ACC112 (cell line): ENCODE measurements around the gene MT1M.
"Not testable (repeated sequence)": the region's sequence is repeated elsewhere in the genome, so short reads cannot be mapped to it uniquely, and the experiment has no call there.

Experiments
- H2AFZ ChIP-seq: fragments of 200-600 bp; sonication (generic); one replicate; pipeline ENCODE4 v1.6.0; 2017; ENCODE audit warnings: antibody characterized with exemption, low read length; ENCODE audit not compliant: unreplicated experiment
- H3K27ac ChIP-seq: fragments of 200-600 bp; sonication (generic); 2 replicates; pipeline ENCODE4 v1.5.1; 2014; ENCODE audit warnings: low read depth, mild to moderate bottlenecking, antibody characterized with exemption, low read length, moderate library complexity
- H3K27me3 ChIP-seq: fragments of 200-600 bp; sonication (generic); 2 replicates; pipeline ENCODE4 v1.6.1; 2014; ENCODE audit warnings: mild to moderate bottlenecking, antibody characterized with exemption, low read length, moderate library complexity, mixed read lengths; ENCODE audit not compliant: insufficient read depth
- H3K36me3 ChIP-seq: fragments of 200-600 bp; sonication (generic); 2 replicates; pipeline ENCODE4 v1.6.1; 2016; ENCODE audit warnings: mild to moderate bottlenecking, antibody characterized with exemption, low read length, moderate library complexity, mixed read lengths; ENCODE audit not compliant: insufficient read depth
- H3K4me1 ChIP-seq: fragments of 200-600 bp; sonication (generic); one replicate; pipeline ENCODE4 v1.6.1; 2016; ENCODE audit warnings: low read length, mixed read lengths; ENCODE audit not compliant: insufficient read depth, unreplicated experiment, control insufficient read depth
- H3K4me3 ChIP-seq: fragments of 200-600 bp; sonication (generic); 2 replicates; pipeline ENCODE4 v1.5.1; 2014; ENCODE audit warnings: mild to moderate bottlenecking, low read depth, low read length
- H3K79me2 ChIP-seq: fragments of 200-600 bp; sonication (generic); one replicate; pipeline ENCODE4 v1.6.0; 2016; ENCODE audit warnings: low read length; ENCODE audit not compliant: control insufficient read depth, unreplicated experiment, insufficient read depth

The MT1M gene

DNA sequence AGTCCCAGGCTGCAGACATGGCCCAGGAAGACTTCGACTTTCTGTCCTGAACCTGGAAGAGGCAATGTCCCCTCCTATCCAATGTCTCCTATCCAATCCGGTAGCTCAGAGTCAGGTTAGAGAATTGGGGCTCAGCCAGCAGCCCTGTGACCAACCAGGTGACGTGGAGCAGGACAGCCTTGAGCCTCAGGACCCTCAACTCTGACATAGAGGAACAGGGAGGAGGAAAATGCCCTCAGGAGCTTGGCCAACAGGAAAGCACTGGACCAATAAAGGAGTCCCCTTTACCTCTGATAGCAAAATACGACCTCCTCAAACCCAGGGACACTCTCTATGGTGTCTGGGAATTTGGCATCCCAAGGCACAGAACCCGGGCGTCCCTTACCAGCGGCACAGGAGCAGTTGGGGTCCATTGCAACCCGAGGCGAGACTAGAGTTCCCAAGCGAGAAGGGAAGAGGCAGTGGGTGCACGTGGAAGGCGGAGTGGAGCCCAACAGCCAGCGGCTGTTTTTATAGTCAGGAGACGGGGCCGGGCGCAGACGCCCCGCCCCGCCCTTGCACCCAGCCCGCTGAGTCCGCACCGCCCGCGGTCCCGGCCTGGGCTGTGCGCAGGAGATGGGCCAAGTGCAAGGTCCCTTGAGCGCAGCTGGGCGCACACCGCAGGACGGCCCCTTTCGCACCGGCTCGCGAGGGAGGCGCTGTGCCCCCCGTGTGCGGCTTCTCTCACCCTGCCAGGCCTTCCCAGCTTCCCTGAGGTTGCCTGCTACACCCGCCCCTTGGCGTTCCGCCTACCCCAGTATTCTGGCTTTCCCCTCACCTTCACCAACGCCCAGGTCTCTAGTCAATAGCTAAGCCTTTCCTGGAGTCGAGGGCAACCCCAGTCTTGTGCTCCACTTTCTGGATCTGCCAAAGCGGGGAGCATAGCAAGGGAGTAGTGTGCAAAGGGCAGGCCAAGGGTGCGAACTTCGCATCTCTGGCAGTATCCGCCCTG is 35.4 kb downstream of the MT1M start, which contains the start of gene MT1G:
Gene MT1G (minus strand): TSS at position 485 of the 991 bp plus-strand sequence. CDS start 72 bp downstream, at position 413.
- Histone ChIP-seq H3K79me2 (no peaks in the 10 kb centered on the region), H2AFZ (no peak within 1 kb of the TSS), H3K27ac (no peak within 1 kb of the TSS), H3K36me3 (no peaks in the 10 kb centered on the region), H3K4me3 (no peak within 1 kb of the TSS), H3K27me3 (peaks cover 72% of the 10 kb centered on the region), H3K4me1 (peaks cover 1% of the 10 kb centered on the region)

DNA sequence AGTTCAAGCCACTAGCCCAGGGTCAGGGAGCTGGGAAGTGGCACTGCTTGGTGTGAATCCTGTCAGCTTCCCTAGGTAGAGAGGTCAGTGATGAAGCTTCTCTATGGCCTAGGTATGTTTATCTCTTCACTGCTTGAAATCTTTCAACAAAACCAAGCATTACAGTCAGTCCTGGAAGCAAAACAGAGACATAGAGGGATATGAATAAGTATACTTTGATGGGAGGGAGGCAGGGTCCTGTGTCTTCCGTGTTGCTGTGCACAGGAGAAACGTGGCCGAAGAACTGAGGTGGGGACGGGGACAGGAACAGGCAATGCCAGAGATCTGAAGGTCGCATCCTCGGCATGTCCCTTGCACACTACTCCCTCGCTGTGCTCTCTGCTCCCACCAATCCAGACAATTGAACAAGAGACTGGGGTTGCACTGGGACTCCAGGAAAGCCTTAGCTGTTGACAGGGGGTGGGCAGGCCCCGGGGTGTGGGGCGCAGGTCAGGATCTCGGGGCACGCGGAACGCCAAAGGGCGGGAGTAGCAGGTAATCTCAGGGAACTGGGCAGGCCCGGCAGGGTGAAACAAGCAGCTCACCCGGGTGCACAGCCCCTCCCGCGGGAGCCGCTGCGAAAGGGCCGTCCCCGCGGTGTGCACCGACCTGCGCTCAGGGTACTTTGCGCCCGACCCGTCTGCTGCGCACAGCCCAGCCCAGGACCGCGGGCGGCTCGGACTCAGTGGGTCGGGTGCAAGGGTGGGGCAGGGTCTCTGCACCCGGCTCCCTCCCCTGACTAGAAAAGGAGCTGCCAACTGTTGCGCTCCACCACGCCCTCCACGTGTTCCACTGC is 36.8 kb downstream of the MT1M start, which contains the start of gene MT1H:
Gene MT1H (plus strand): TSS at position 810 of the 835 bp plus-strand sequence. CDS start 71 bp downstream, outside the sequence.
- H3K27ac ChIP-seq: no peak within 1 kb of the TSS
- H3K4me1 ChIP-seq: no peaks in the 10 kb centered on the region
- H3K79me2 ChIP-seq: no peaks in the 10 kb centered on the region
- no peak within 1 kb of the TSS for H3K4me3 ChIP-seq
- no peak within 1 kb of the TSS for H2AFZ ChIP-seq
- H3K27me3 ChIP-seq: peaks cover 61% of the 10 kb centered on the region
- no peaks in the 10 kb centered on the region for H3K36me3 ChIP-seq

GRCh38 chr16:56669840-56670619 is 37.6 kb downstream of the MT1M start:
- Histone ChIP-seq H3K79me2 (no peaks in the 10 kb centered on the region), H3K27me3 (peaks cover 55% of the 10 kb centered on the region), H3K36me3 (no peaks in the 10 kb centered on the region), H3K4me3 (no peak overlapping the region), H2AFZ (no peak overlapping the region), H3K4me1 (no peaks in the 10 kb centered on the region), H3K27ac (no peak overlapping the region)

- Histone ChIP-seq H3K4me3 (no peak overlapping the region), H3K27me3 (peaks cover 57% of the 10 kb centered on the region)
These were observed 38.1 kb downstream of the MT1M start for GRCh38 chr16:56670620-56670934.

GRCh38 chr16:56671691-56672090 is 39.2 kb downstream of the MT1M start:
- not testable (repeated sequence) for H3K4me3 ChIP-seq, H3K4me1 ChIP-seq, H3K79me2 ChIP-seq, H3K36me3 ChIP-seq, H3K27ac ChIP-seq, H2AFZ ChIP-seq
- H3K27me3 ChIP-seq: peaks cover 54% of the 10 kb centered on the region

More at GRCh38 chr16:56670620-56670934, 38.1 kb downstream of the MT1M start:
- no peaks in the 10 kb centered on the region for H3K36me3 ChIP-seq
- H3K4me1 ChIP-seq: no peaks in the 10 kb centered on the region
- no peak overlapping the region for H3K27ac ChIP-seq
- H3K79me2 ChIP-seq: no peaks in the 10 kb centered on the region
- H2AFZ ChIP-seq: no peak overlapping the region

GRCh38 chr16:56672171-56672570 is 39.7 kb downstream of the MT1M start:
- H3K79me2 ChIP-seq, H3K4me1 ChIP-seq, H2AFZ ChIP-seq, H3K4me3 ChIP-seq, H3K36me3 ChIP-seq, H3K27ac ChIP-seq: not testable (repeated sequence)
- H3K27me3 ChIP-seq: peaks cover 49% of the 10 kb centered on the region

DNA sequence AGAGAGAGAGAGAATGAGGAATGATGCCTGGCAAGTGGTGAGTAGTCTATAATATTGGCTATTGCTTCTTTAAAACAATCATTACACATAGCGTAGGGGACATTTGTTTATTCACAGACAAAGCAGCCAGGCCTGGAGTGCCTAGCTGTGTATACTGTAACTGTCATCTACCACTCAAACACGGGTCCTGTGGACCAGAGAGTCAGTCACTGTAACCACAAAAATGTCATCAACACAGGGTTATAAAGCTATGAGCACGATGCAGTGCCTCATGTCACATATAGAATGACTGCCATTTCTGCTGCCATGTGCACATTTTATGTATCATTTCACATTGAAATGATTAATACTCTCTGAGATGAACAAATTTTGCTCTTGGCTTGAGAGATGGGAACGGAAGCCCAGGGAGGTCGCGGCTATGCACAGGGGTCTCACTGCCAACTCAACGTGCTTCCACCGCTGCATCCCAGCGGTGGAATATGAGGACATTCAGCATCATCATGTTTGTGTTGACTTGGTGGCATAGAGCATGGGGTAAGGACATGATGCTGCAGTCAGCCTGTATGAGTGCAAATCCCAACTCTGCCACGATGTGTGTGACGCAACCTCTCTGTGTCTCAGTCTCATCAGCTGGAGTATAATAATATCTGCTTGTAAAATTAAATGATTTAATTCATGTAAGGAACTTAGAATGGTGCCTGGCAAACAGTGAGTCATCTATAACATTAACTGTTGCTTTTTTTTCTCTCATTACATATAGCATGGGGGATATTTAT is 40.5 kb downstream of the MT1M start:
- Histone ChIP-seq H3K27ac (no peak overlapping the region), H3K79me2 (no peaks in the 10 kb centered on the region), H3K4me3 (no peak overlapping the region), H2AFZ (no peak overlapping the region), H3K4me1 (no peaks in the 10 kb centered on the region), H3K36me3 (no peaks in the 10 kb centered on the region), H3K27me3 (peaks cover 41% of the 10 kb centered on the region)

GRCh38 chr16:56673921-56674320 is 41.5 kb downstream of the MT1M start:
- H3K27me3 ChIP-seq: peaks cover 32% of the 10 kb centered on the region
- H3K27ac ChIP-seq: no peak overlapping the region
- H2AFZ ChIP-seq: no peak overlapping the region
- H3K36me3 ChIP-seq: no peaks in the 10 kb centered on the region
- no peaks in the 10 kb centered on the region for H3K4me1 ChIP-seq
- H3K4me3 ChIP-seq: no peak overlapping the region
- H3K79me2 ChIP-seq: no peaks in the 10 kb centered on the region

DNA sequence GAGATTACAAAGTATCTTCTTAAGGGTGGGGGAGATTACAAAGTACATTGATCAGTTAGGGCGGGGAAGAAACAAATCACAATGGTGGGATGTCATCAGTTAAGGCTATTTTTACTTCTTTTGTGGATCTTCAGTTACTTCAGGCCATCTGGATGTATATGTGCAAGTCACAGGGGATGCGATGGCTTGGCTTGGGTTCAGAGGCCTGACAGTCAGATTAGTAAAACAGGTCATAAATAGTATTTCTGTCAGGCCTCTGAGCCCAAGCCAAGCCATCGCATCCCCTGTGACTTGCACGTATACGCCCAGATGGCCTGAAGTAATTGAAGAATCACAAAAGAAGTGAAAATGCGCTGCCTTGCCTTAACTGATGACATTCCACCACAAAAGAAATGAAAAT is 42.1 kb downstream of the MT1M start:
- not testable (repeated sequence) for H3K36me3 ChIP-seq, H3K79me2 ChIP-seq, H3K4me3 ChIP-seq, H3K4me1 ChIP-seq, H3K27ac ChIP-seq, H2AFZ ChIP-seq
- peaks cover 25% of the 10 kb centered on the region for H3K27me3 ChIP-seq
